Nephron progenitor cell (in vitro differentiated cells): ENCODE data around the gene CCNQ.

Experiments
- DNase-seq: peaks from one replicate; pipeline ENCODE4 v3.0.0; 2021
- H3K27ac Mint-ChIP-seq: 2 replicates; pipeline ENCODE4 v1.8.0; 2021; ENCODE audit warnings: mild to moderate bottlenecking, moderate library complexity, mixed read lengths
- H3K27me3 Mint-ChIP-seq: 2 replicates; pipeline ENCODE4 v1.8.0; 2021; ENCODE audit warnings: mild to moderate bottlenecking, low read depth, mixed read lengths; ENCODE audit not compliant: poor library complexity
- H3K36me3 Mint-ChIP-seq: 2 replicates; pipeline ENCODE4 v1.8.0; 2021; ENCODE audit warnings: low read depth, mixed read lengths
- H3K4me1 Mint-ChIP-seq: 2 replicates; pipeline ENCODE4 v1.8.0; 2021; ENCODE audit warnings: mixed read lengths
- H3K4me3 Mint-ChIP-seq: 2 replicates; pipeline ENCODE4 v1.8.0; 2021; ENCODE audit warnings: mild to moderate bottlenecking, moderate library complexity, mixed read lengths
- H3K9me3 Mint-ChIP-seq: 2 replicates; pipeline ENCODE4 v1.8.0; 2021; ENCODE audit warnings: mild to moderate bottlenecking, moderate library complexity, mixed read lengths
- TF ChIP-seq, protein P1 (sequence below): fragments of 200-600 bp; sonication (generic); IDR thresholded peaks from 2 replicates; pipeline ENCODE4 v1.5.0; 2021; ENCODE audit warnings: antibody characterized with exemption

The CCNQ gene

DNA sequence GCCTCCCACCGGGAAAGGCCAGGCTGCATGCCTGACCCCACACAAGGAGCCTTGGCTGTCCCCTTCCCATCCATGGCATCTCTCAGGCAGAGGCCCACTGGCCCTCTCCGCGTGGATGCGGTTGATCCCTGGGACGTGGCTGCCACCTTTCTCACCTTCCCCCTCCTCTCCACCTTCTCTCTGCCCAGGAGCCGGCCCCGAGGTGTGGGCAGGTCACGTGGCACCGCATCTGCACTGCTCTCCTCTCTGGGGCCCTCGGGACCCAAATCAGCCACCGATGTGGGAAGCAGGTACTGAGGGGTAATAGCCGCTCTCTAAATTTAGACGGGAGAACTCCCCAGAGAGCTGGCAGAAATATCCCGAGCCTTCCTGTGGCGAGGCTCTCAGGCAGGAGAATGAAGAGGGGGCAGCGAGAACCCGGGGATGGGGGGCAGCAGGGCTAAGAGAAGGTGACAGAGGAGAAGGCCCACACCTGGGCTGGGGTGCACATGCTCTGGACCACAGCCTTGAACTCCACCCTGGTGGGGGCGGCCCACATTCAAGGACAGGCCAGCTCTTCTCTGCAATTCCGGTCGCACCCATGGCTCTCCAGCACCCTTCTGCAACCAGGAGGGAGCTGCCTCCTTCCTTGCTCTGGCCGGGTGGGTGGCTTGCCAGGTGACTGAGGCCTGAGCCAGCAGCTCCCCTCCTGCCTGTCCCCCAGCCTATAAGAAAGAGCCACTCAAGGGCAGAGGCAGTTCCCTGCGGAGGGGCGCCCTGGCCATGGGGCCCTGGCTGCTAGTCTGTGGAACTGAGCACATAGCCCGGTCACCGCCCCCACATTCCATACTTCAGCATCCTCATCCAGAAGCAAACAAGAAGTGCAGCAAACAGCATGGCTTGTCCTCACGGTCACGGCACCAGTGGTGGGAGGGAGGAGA lies 38.4 kb upstream of the CCNQ start:
- DNase-seq: no peak
- TF ChIP-seq, protein P1, sequence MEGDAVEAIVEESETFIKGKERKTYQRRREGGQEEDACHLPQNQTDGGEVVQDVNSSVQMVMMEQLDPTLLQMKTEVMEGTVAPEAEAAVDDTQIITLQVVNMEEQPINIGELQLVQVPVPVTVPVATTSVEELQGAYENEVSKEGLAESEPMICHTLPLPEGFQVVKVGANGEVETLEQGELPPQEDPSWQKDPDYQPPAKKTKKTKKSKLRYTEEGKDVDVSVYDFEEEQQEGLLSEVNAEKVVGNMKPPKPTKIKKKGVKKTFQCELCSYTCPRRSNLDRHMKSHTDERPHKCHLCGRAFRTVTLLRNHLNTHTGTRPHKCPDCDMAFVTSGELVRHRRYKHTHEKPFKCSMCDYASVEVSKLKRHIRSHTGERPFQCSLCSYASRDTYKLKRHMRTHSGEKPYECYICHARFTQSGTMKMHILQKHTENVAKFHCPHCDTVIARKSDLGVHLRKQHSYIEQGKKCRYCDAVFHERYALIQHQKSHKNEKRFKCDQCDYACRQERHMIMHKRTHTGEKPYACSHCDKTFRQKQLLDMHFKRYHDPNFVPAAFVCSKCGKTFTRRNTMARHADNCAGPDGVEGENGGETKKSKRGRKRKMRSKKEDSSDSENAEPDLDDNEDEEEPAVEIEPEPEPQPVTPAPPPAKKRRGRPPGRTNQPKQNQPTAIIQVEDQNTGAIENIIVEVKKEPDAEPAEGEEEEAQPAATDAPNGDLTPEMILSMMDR: no peak
- H3K27ac Mint-ChIP-seq: peak overlapping the region; percentile 32
- no peak overlapping the region for H3K4me3 Mint-ChIP-seq
- H3K4me1 Mint-ChIP-seq: peaks cover 25% of the 10 kb centered on the region
- peaks cover 14% of the 10 kb centered on the region for H3K27me3 Mint-ChIP-seq
- H3K36me3 Mint-ChIP-seq: no peaks in the 10 kb centered on the region
- H3K9me3 Mint-ChIP-seq: peaks cover 34% of the 10 kb centered on the region

DNA sequence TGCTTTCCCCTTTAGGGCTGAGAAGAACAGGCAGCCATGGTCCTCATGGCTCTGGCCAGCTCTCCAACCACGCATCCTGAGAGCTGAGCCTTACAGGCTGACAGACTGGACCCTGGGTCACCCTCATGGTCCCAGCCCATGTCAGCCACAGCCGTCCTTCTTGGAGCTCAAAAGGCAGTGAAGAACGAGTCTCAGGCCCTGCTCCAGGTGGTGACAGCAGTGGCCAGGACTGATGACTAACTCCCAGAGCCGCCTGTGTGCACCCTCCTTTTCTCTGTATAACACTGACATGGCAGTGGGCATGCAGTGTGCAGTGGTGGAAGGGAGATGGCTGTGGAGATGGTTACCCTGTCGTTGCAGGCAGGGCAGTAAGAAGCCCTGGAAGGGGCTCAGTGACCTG lies 37.8 kb upstream of the CCNQ start:
- H3K4me3 Mint-ChIP-seq: no peak overlapping the region
- TF ChIP-seq, protein P1: no peak
- no peak for DNase-seq
- H3K27ac Mint-ChIP-seq: no peak overlapping the region
- H3K4me1 Mint-ChIP-seq: peaks cover 24% of the 10 kb centered on the region
- H3K9me3 Mint-ChIP-seq: peaks cover 40% of the 10 kb centered on the region
- peaks cover 19% of the 10 kb centered on the region for H3K27me3 Mint-ChIP-seq
- no peaks in the 10 kb centered on the region for H3K36me3 Mint-ChIP-seq

- Mint-ChIP-seq H3K36me3 (peaks cover 4% of the 10 kb centered on the region), H3K27ac (no peak overlapping the region), H3K27me3 (peaks cover 18% of the 10 kb centered on the region), H3K4me1 (peaks cover 18% of the 10 kb centered on the region), H3K9me3 (peaks cover 41% of the 10 kb centered on the region), H3K4me3 (no peak overlapping the region)
- TF ChIP-seq, protein P1: no peak
- no peak for DNase-seq
Measured at GRCh38 chrX:153635788-153636668, 37.1 kb upstream of the CCNQ start.

DNA sequence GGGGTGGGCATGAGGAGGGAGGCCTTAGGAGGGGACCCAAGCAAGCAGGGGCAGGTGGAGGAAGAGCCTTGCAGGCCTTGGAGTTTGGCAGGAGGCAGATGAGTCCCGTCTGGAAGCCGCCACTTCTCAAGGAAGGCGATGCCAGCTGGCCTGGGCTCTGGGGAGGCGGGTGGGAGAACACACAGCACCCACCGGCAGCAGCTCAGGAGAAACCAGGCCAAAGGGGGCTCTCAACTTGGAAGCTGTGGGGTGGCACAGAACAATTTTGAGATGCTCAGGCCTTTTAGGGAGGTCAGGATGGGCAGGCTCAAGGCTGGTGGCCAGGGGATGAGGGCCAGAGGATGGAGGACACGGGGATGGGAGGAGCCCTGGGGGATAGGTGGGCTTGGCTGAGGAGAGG lies 36.4 kb upstream of the CCNQ start:
- no peak for DNase-seq
- Mint-ChIP-seq H3K9me3 (peaks cover 48% of the 10 kb centered on the region), H3K4me3 (no peak overlapping the region)

DNA sequence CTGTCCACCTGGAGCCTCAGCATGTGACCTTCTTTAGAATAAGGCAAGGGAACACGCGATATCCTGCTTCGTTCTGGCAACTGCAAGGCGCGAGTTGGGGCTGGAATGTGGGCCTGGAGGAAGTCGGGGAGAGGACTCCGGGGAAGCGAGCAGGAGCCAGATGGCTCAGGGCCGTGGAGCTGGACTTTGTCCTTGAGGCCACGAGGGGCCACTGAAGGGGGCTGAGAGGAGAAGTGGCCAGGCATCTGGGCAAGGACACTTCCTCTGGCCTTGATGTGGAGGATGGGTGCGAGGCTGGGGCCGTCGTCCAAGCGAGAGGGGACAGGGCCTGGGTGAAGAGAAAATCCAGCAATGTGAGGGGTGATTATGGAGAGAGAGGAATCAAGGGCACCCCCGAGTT lies 35.9 kb upstream of the CCNQ start:
- H3K9me3 Mint-ChIP-seq: peaks cover 53% of the 10 kb centered on the region
- H3K4me1 Mint-ChIP-seq: peaks cover 14% of the 10 kb centered on the region
- no peak overlapping the region for H3K27ac Mint-ChIP-seq
- peaks cover 22% of the 10 kb centered on the region for H3K27me3 Mint-ChIP-seq
- H3K36me3 Mint-ChIP-seq: peaks cover 4% of the 10 kb centered on the region
- no peak overlapping the region for H3K4me3 Mint-ChIP-seq
- no peak for DNase-seq
- TF ChIP-seq, protein P1: no peak

More for the DNA sequence above, 36.4 kb upstream of the CCNQ start:
- no peak overlapping the region for H3K27ac Mint-ChIP-seq
- H3K36me3 Mint-ChIP-seq: peaks cover 4% of the 10 kb centered on the region
- peaks cover 19% of the 10 kb centered on the region for H3K27me3 Mint-ChIP-seq
- TF ChIP-seq, protein P1: no peak
- H3K4me1 Mint-ChIP-seq: peaks cover 14% of the 10 kb centered on the region
